NCI-H146 treated with DMSO at 0.1 percent for 48 hours (cell line): ENCODE results near the gene FMN2.
"Not testable (repeated sequence)": the region's sequence is repeated elsewhere in the genome, so short reads cannot be mapped to it uniquely, and the experiment has no call there.

Source experiments
- DNase-seq: peaks from one replicate; lab custom pipeline; 2025; ENCODE audit not compliant: unreplicated experiment; lab: John Stamatoyannopoulos, UW

The FMN2 gene

DNA sequence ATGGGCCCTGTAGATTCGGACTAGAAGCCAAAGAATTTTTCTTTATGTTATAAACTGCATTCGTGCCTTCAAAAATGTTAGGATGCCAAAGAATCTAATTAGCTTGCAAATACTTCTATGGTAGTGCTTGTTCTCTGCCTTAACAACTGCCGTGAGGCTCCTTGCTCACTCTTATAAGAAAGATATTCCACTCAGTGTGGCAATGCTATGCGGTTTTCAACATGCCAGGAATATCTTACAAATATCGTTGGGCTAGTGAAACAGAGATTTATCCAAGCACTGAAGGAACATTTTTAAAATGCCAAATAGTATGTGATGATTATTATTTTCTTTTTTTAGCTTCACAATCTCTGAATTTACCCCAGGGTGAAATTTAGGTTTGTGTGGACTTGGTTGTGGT, 322.0 kb downstream of the FMN2 start:
- DNase-seq = no peak

DNA sequence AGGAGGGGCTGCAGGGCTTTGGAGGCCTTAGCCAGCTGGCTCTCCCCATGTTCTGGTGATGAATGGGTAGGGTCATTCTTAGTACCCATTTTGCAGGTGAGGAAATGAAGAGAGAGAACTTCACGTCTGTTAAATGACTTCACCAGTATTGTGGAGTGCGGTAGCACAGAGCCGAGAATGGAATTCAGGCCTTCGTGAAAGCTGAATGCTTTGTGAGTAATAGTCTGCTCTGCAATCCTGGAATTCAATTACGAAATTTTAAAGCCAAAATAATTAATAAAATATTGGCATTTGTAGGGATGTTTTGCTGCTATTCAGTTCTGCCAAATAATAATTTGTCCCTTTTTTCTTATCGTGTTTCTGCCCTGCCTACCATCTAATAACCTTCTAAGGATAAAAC, 322.6 kb downstream of the FMN2 start:
- no peak for DNase-seq

DNA sequence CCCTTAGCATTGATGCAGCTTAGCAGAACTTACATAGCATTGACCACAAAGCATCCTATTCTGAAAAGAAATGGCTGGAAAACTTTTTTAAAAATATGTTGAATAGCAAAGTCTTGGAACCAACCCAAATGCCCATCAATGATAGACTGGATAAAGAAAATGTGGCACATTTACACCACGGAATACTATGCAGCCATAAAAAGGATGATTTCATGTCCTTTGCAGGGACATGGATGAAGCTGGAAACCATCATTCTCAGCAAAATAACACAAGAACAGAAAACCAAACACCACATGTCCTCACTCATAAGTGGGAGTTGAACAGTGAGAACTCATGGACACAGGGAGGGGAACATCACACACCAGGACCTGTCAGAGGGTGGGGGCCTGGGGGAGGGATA, 323.3 kb downstream of the FMN2 start:
- not testable (repeated sequence) for DNase-seq

- no peak for DNase-seq
Observed at GRCh38 chr1:240415532-240415931, 323.8 kb downstream of the FMN2 start.

DNA sequence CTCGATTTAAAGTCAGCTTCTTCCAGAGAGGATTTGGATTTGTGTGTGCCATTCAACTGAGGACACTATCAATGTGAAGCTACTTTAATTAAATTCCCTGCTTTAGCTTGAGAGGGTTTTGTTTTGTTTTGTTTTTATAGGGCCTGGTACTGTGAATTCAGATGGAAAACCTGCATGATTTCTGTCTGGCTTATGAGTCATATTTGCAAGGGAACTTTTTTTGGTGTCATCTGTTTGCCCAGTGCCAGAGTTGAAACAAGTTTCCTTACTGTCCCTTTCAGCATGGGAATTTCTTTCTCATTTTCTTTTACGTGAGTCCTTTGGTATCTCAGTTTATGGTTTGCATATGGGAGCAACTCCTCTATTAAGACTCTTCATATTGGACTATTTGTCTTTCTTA, 325.6 kb downstream of the FMN2 start:
- no peak for DNase-seq

DNA sequence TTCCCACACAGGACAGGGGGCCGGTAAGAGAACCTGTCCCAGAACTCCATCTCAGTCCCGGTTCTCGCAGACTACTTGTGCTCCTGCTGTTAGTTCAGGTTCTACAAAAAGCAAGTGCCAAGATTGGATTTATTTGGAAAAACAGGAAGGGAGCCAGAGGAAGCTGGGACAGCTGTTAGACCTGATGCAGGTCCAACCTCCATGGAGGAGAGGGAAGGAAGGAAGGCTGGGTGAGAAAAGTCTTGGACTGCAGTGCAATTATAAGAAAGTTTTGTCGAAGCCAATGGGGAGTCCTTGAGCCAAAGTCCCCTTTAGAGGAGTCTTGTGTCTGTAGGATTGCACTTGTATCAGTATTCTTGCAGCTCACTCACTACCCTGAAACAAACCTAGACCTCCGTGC, 329.1 kb downstream of the FMN2 start:
- DNase-seq = no peak

DNA sequence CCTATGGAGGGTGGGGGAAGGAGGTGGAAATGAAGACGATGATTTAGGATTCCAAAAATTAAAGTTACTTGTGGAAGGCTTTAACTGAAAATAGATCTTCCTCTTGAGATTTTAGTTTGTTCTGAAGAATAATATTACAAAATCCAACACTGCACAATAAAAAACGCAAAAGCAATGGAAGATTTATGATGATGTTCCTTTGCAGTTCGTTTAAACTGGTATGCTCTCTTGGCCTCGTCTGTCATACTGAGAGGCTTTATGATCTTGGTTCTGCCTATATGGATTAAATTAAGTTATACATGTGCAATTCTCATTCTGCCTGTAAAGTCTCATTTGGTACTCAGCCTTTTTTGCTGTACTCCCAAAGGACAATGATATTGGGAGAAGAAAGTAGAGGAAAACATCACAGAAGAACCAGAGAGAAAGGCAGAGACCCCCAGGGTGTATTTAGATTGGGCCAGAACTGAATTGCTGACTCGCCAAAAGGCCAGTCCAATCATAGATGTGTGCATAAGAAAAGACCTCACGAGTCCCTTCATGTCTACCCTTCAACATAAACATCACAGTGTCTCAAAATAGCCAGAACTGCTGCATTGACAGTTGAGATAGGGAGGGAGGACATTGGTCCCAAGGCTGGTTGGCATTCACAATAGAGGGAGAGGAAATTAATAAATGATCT, 331.7 kb downstream of the FMN2 start:
- DNase-seq = no peak

- DNase-seq = no peak
Observed at GRCh38 chr1:240424740-240425464, 333.2 kb downstream of the FMN2 start.

GRCh38 chr1:240426051-240426450, 334.4 kb downstream of the FMN2 start:
- no peak for DNase-seq

DNA sequence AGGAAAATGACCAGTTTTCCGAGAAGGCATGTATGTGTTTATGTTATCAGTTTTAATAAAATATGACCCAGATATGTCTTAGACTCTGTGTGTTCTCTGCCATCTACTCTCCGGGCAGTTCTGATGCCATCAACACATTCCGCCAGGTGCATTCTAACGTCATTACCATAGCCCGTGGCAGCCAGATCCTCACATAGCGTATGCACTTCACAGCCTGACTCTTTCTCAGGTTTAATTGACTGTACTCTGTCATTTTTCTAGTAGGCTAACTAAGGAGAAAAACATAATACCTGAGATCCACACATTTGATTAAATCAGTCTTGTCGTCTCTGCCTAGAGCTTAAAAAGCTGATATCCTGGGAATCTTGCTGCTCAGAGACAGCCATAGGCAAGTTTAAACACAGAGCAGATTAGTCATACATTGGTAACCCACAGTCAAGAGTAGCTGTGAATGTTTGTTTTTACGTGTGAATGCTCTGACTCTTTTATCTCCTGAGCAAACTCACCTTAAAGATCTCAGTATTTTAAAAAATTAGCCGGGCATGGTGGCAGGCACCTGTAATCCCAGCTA, 344.4 kb downstream of the FMN2 start:
- DNase-seq = no peak

GRCh38 chr1:240441669-240442068, 350.0 kb downstream of the FMN2 start:
- no peak for DNase-seq

- DNase-seq = no peak
Observed at GRCh38 chr1:240445369-240445768, 353.7 kb downstream of the FMN2 start.

DNA sequence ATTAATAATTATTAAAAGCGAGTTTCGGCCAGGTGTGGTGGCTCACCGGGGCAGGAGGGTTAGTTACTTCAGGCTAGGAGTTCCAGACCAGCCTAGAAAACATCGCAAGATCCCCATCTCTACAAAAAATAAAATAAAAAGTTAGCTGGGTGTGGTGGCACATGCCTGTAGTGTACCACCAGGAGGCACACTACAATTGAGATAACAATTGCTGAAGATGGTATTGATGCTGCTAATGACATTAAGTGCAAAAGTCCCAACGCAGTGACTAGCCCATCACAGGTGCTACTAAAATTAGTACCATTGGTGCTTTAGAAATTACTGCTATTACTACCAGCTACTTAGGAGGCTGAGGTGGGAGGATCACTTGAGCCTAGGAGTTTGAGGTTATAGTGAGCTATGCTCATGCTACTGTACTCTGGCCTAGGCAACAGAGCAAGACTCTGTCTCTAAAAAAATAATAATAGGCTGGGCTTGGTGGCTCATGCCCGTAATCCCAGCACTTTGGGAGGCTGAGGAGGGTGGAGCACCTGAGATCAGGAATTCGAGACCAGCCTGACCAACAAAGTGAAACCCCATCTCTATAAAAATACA, 363.6 kb downstream of the FMN2 start:
- peak; percentile 5 for DNase-seq

GRCh38 chr1:240457203-240457602, 365.5 kb downstream of the FMN2 start:
- no peak for DNase-seq

DNA sequence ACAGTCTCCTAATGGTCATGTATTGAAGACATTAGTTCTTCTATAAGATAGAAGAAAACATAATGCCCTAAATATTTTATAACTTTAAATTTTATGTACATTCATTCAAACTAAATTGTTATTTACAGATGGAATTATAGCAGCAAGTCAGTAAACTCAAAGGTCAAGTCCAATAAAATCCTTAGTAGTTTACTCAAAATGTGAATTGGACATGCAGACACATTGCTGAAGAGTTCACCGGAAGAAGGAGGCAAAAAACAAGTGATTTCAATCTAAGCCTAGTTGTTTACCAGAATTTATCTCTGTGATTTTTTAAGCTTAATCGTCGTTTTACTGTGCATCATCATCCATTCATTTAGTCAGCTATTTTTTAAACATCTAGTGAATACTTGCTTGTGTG, 370.6 kb downstream of the FMN2 start:
- no peak for DNase-seq

- DNase-seq = no peak
Observed at GRCh38 chr1:240462766-240463395, 371.2 kb downstream of the FMN2 start.

- DNase-seq = no peak
Observed at GRCh38 chr1:240464099-240464498, 372.4 kb downstream of the FMN2 start.

GRCh38 chr1:240465531-240465940, 373.9 kb downstream of the FMN2 start:
- no peak for DNase-seq

- DNase-seq = no peak
Observed at GRCh38 chr1:240466509-240466908, 374.8 kb downstream of the FMN2 start.

GRCh38 chr1:240467895-240468294, 376.2 kb downstream of the FMN2 start:
- DNase-seq = no peak

DNA sequence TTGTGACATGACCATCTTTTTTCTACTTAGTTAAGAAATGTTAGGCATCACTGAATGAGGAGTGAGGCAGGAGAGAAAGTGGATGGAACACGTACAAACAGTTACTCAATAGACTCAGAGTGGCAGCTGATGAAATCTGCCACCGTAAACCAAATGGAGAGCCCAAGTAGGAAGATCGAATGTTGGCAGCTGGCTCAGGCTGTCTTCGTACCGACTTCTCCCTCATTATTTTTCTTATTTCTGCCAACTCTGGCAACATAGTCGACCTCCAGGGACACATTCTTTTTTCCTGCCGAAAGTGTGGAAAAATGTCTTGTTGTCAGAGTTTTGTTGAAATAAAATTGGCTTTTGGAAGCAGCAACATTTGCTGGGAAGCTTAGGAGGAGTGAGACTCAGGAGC, 377.0 kb downstream of the FMN2 start:
- DNase-seq = no peak
